ENCODE measurements around the gene TMEM250.

DNA sequence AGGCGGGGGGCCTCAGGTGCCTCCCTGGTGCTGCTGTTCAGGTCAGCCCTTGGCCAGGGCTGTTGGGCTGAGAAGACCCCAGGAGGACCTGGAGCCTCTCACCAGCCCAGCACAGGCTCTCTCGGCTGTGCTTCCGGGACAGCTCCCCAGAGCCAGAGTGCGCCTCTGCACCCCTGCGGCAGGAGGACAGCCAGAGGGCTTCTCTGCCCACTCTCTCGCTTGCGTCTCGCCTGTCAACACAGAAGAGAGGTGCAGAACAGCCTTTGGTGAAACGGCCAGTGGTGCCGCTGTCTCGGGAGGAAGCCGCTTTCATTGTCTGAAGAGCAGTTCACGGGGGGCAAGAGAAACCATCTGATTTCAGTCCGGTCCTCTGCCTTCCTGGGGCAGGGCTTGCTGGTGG is 19.8 kb downstream of the TMEM250 start:
- TF ChIP-seq, protein P1, sequence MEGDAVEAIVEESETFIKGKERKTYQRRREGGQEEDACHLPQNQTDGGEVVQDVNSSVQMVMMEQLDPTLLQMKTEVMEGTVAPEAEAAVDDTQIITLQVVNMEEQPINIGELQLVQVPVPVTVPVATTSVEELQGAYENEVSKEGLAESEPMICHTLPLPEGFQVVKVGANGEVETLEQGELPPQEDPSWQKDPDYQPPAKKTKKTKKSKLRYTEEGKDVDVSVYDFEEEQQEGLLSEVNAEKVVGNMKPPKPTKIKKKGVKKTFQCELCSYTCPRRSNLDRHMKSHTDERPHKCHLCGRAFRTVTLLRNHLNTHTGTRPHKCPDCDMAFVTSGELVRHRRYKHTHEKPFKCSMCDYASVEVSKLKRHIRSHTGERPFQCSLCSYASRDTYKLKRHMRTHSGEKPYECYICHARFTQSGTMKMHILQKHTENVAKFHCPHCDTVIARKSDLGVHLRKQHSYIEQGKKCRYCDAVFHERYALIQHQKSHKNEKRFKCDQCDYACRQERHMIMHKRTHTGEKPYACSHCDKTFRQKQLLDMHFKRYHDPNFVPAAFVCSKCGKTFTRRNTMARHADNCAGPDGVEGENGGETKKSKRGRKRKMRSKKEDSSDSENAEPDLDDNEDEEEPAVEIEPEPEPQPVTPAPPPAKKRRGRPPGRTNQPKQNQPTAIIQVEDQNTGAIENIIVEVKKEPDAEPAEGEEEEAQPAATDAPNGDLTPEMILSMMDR (IDR thresholded peaks at IDR 0.05), result no peak
- TF ChIP-seq ZFX (IDR thresholded peaks at IDR 0.05; ENCODE audit: borderline replicate concordance), result no peak

Measured in 22Rv1 (cell line).